Ureter (tissue), 1 donor: ENCODE results near the gene SMAD5. TPM values are rescaled to one million over a fixed set of nuclear protein-coding genes. Genes with fewer than 3 reads are reported as not detected.

Experiments
- DNase-seq: peaks from one replicate; pipeline ENCODE4 v3.0.0-alpha.2; 2020; ENCODE audit warnings: low spot score
- total RNA-seq: library from RNA; stranded (reverse); gene quantifications from one replicate; pipeline ENCODE4 v1.2.4, GENCODE V29; 2023
- donor health status: DM: yes; HTN: yes; CAD: no.

SMAD5 gene
- total RNA-seq, 1 donor from 2014 or later, result 86.3 TPM

GRCh38 chr5:136153581-136154236 lies 21.1 kb downstream of the SMAD5 start:
- no peak for DNase-seq

GRCh38 chr5:136155078-136155477 lies 22.4 kb downstream of the SMAD5 start:
- DNase-seq, result no peak

GRCh38 chr5:136155761-136156160 lies 23.1 kb downstream of the SMAD5 start:
- no peak for DNase-seq

- no peak for DNase-seq
Observed at GRCh38 chr5:136157514-136157913, 24.9 kb downstream of the SMAD5 start.

GRCh38 chr5:136159457-136159856 lies 26.8 kb downstream of the SMAD5 start:
- no peak for DNase-seq

- DNase-seq, result no peak
Observed at GRCh38 chr5:136162008-136162407, 29.4 kb downstream of the SMAD5 start.

GRCh38 chr5:136164226-136164625 lies 31.6 kb downstream of the SMAD5 start:
- no peak for DNase-seq

- DNase-seq, result no peak
Observed at GRCh38 chr5:136166909-136167308, 34.3 kb downstream of the SMAD5 start.

- no peak for DNase-seq
Observed at GRCh38 chr5:136169218-136169617, 36.6 kb downstream of the SMAD5 start.

- DNase-seq, result no peak
Observed at GRCh38 chr5:136174021-136174659, 41.5 kb downstream of the SMAD5 start.

- DNase-seq, result no peak
Observed at GRCh38 chr5:136182618-136183017, 50.0 kb downstream of the SMAD5 start.

GRCh38 chr5:136185974-136186665 lies 53.5 kb downstream of the SMAD5 start:
- no peak for DNase-seq

GRCh38 chr5:136186796-136187195 lies 54.2 kb downstream of the SMAD5 start:
- DNase-seq, result no peak

GRCh38 chr5:136188859-136189258 lies 56.2 kb downstream of the SMAD5 start:
- no peak for DNase-seq

- no peak for DNase-seq
Observed at GRCh38 chr5:136190091-136190720, 57.6 kb downstream of the SMAD5 start.

- no peak for DNase-seq
Observed at GRCh38 chr5:136190904-136191303, 58.3 kb downstream of the SMAD5 start.

- no peak for DNase-seq
Observed at GRCh38 chr5:136191304-136192014, 58.8 kb downstream of the SMAD5 start.

- DNase-seq, result no peak
Observed at GRCh38 chr5:136192015-136192525, 59.4 kb downstream of the SMAD5 start.

- DNase-seq, result no peak
Observed at GRCh38 chr5:136192526-136193321, 60.1 kb downstream of the SMAD5 start, which contains the start of gene SMIM32. SMIM32 (minus strand) TSS chr5:136193162; CDS start chr5:136192524, 638 bp downstream.

- DNase-seq, result no peak
Observed at GRCh38 chr5:136193322-136193935, 60.8 kb downstream of the SMAD5 start.
